HuH-7.5 (cell line): ENCODE measurements around the gene WWOX.

Experiments used
- DNase-seq: peaks from one replicate; pipeline ENCODE4 v3.0.0; 2011; ENCODE audit warnings: low spot score

The WWOX gene

GRCh38 chr16:78362524-78363135, 263.2 kb downstream of the WWOX start:
- no peak for DNase-seq

GRCh38 chr16:78363843-78364555, 264.5 kb downstream of the WWOX start:
- DNase-seq: no peak

- DNase-seq: no peak
These were observed 265.1 kb downstream of the WWOX start for GRCh38 chr16:78364556-78364880.

DNA sequence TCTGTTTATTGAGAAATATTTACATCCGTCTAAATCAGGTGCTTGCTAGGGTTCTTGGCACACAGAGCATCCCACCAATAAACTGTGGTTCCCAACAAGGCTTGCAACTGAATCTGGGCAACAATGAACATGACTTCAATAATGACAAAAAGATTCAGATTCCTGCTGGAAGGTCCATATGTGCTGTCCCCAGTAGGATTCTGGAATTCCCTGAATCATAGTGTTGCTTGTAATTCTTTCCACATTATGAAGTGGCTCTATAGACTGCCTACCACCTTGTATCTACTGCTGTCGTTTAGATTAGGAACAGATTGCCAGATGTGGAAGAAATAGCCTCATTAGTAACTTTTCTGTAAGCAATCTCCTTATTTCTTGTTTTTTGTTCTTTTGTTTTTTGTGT, 265.9 kb downstream of the WWOX start:
- no peak for DNase-seq

GRCh38 chr16:78368121-78369102, 269.0 kb downstream of the WWOX start:
- no peak for DNase-seq

- no peak for DNase-seq
These were observed 272.8 kb downstream of the WWOX start for GRCh38 chr16:78372277-78372676.

DNA sequence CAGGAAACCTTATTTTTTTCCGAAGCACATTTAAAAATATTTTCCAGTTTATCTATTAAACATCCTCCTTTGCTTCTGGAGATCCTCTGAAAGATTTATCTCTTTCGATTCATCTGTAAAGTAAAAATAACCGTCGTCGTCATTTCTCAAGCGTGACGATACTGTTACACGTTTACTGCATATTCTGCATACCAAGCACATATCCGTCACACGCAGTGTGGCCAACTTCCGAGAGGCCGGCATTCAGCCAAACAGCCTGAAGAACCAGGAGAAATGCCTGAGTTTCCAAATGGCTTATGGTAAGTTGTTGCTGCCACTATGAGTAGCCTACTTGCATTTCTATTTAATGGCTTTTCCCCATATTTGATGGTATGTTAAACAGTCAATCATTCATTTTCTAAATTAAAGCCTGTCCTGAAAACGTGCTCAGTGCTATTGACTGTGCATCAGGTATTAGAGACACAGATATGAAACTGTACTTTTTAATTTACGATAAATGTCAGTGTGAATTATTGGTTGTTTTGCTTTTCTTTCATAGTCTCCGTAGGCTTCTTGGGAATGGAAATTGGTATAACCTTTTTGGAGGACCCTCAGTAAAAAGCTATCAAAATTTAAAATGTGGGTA, 275.7 kb downstream of the WWOX start:
- no peak for DNase-seq

GRCh38 chr16:78376452-78376851, 277.0 kb downstream of the WWOX start:
- DNase-seq: no peak

GRCh38 chr16:78377312-78377711, 277.9 kb downstream of the WWOX start:
- DNase-seq: no peak

- DNase-seq: no peak
These were observed 281.6 kb downstream of the WWOX start for GRCh38 chr16:78381060-78381459.

DNA sequence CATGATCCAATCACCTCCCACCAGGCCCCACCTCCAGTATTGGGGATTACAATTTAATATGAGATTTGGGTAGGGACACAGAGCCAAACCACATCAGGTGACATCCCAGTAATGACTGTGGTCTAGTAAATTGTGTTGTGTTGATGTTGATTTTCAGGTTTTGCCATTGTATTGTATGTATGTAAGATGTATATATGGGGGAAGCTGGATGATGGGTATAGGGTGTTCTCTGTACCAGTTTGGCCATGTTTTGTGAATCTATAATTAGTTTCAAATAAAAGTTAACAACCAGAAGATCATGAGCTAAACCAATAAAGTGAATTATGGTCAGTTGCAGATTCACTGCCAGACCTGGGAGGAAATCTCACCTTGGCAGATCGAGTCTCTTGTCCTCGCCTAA, 283.7 kb downstream of the WWOX start:
- no peak for DNase-seq

DNA sequence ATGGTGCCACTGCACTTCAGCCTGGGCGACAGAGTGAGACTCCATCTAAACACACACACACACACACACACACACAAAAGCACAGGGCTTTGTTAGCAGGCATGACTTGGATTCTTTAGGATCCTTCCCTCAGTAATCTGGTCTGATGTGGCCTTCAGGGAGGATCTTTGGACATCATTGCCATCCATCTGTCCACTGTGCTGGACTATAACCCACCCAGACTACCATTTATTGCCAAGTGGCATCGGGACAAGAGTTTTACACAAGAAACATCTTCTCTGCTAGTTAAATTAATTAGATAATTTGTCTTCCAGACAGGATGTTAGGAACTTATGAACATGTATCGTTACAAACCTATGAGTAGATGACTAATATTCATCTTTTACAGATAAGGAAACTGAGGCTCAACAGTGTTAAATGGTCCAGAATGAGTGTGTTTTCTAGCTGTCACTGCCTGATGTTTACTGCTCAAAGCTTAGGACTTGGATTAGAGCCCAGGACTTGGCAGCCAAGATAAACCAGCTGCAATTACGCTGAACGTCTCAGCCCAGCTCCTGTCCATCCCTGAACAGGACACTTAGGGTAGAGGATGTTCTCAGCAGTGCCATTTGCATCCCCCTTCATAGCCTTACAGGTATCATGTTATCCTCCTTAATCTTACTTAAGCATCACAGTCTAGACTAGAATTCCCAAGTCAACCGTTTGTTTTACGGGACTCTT, 285.8 kb downstream of the WWOX start:
- DNase-seq: no peak

DNA sequence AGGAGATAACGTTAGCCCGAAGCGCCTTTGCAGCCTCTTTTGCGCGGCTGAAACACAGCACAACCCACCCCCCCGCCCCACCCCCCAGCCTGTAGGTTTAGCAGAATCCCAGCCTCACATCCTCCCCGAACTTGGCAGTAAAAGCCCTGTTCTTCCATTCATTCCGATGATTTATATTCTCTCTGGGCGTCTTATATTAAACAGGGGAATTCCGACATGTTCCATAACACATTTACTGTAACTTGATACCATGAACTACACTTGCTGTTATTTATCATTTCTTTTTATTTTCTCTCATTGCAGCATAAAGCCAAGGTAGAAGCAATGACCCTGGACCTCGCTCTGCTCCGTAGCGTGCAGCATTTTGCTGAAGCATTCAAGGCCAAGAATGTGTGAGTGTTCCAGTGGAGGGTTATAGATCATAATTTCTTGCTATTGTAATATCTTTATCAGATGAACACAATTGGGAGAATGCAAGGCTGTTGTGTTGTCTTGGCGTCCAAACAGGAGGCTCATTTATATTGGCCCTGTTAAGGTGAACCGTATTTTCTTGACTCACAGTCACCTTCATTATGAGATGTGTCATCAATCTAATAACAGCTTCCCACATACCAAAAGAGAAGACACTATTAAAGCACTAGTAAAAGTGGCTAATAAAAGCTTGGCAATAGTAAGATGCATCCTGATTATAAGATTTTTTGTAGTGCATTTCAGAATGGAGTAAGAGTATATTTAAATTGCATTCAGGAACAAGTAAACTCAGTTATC, 287.3 kb downstream of the WWOX start:
- no peak for DNase-seq

GRCh38 chr16:78389009-78389498, 289.6 kb downstream of the WWOX start:
- DNase-seq: no peak

- no peak for DNase-seq
These were observed 290.6 kb downstream of the WWOX start for GRCh38 chr16:78390092-78390491.

GRCh38 chr16:78390508-78391324, 291.3 kb downstream of the WWOX start:
- DNase-seq: no peak

GRCh38 chr16:78392585-78393195, 293.2 kb downstream of the WWOX start:
- no peak for DNase-seq

GRCh38 chr16:78395035-78395434, 295.6 kb downstream of the WWOX start:
- no peak for DNase-seq

GRCh38 chr16:78396046-78396445, 296.6 kb downstream of the WWOX start:
- no peak for DNase-seq

DNA sequence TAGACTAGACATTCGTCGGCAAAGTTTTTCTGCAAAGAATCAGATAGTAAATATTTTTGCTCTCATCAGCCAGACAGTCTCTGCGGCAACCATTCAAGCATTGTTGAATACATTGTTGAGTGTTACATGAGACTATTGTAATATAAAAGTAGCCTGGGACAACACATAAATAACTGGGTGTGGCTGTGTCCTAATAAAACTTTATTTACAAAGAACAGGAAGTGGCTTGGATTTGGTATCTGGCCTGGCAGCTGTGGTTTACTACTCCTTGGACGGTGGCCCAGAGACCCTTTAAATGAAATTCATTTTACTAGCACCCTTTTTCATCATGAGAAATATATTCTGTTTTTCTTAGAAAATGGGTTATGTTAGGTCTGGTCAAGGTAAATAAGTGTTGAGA, 297.2 kb downstream of the WWOX start:
- no peak for DNase-seq
